H1 (cell line): ENCODE results near the gene SLC22A15. TPM values are rescaled to one million over a fixed set of nuclear protein-coding genes. Genes with fewer than 3 reads are reported as not detected.

Source experiments
- CTCF ChIA-PET: fragments of 300-600 bp; sonication (Branson Sonifier 250); formaldehyde crosslinking; loops from one replicate; lab custom pipeline; 2021; ENCODE audit not compliant: partially characterized antibody; lab: Charles Lee
- POLR2A ChIA-PET: fragments of 300-600 bp; sonication (Branson Sonifier 250); formaldehyde crosslinking; loops from one replicate; lab custom pipeline; 2021; ENCODE audit warnings: inconsistent platforms; ENCODE audit not compliant: partially characterized antibody; lab: Charles Lee
- DNase-seq, 2 experiments: peaks; one replicate each; pipeline versions ENCODE4 v3.0.0 to v3.0.0-alpha.2; 2010 to 2022; ENCODE audit warnings: low spot score in 2 of 2, low read depth in 1 of 2, mixed read lengths in 1 of 2
- FAIRE-seq: peaks from 2 replicates; lab custom pipeline; 2011; peaks lifted over from hg19 to GRCh38; lab: Jason Lieb, UNC
- H2AFZ ChIP-seq: 2 replicates; pipeline ENCODE4 v1.8.1; 2012; ENCODE audit warnings: low read length, inconsistent platforms
- H2AK5ac ChIP-seq: 2 replicates; pipeline ENCODE4 v1.6.1; 2013; ENCODE audit warnings: low read depth, low read length
- H2BK120ac ChIP-seq: replicated peaks from 2 replicates; pipeline ENCODE3; 2013; ENCODE audit warnings: low read depth, low read length, inconsistent platforms
- H2BK12ac ChIP-seq: 2 replicates; pipeline ENCODE4 v1.6.1; 2013; ENCODE audit warnings: low read depth, low read length
- H2BK15ac ChIP-seq: 2 replicates; pipeline ENCODE4 v1.6.1; 2013; ENCODE audit warnings: low read length
- H2BK20ac ChIP-seq: 2 replicates; pipeline ENCODE4 v1.6.1; 2013; ENCODE audit warnings: low read length
- H2BK5ac ChIP-seq: 2 replicates; pipeline ENCODE4 v1.6.1; 2013; ENCODE audit warnings: low read depth, low read length
- H3K14ac ChIP-seq: 2 replicates; pipeline ENCODE4 v1.6.1; 2013; ENCODE audit warnings: inconsistent platforms; ENCODE audit not compliant: insufficient read length
- H3K18ac ChIP-seq: 2 replicates; pipeline ENCODE4 v1.6.1; 2013; ENCODE audit warnings: low read length; ENCODE audit errors: extremely low read depth
- H3K23ac ChIP-seq: 2 replicates; pipeline ENCODE4 v1.6.1; 2013; ENCODE audit warnings: inconsistent platforms; ENCODE audit not compliant: insufficient read length
- H3K23me2 ChIP-seq: 2 replicates; pipeline ENCODE4 v1.6.1; 2013; ENCODE audit warnings: low read depth, low read length
- H3K27ac ChIP-seq: 2 replicates; pipeline ENCODE4 v1.6.1; 2011; ENCODE audit warnings: low read depth, low read length, inconsistent platforms
- H3K27me3 ChIP-seq, 4 experiments: replicated peaks in 1 of 4; 1 replicate in 1 of 4; 2 replicates in 3 of 4; pipeline versions ENCODE4 v1.6.1 to v1.8.1; 2011 to 2013; ENCODE audit warnings: low read length in 3 of 4, mild to moderate bottlenecking in 3 of 4, inconsistent platforms in 2 of 4, mixed read lengths in 2 of 4, moderate library complexity in 1 of 4; ENCODE audit not compliant: control insufficient read depth in 3 of 4, insufficient read depth in 3 of 4; ENCODE audit errors: extremely low read depth in 1 of 4
- H3K36me3 ChIP-seq, 4 experiments: 2 replicates each; pipeline versions ENCODE4 v1.6.1 to v1.8.1; 2011 to 2013; ENCODE audit warnings: mild to moderate bottlenecking in 4 of 4, low read length in 3 of 4, moderate library complexity in 2 of 4, control low read depth in 1 of 4, inconsistent platforms in 1 of 4; ENCODE audit not compliant: insufficient read depth in 4 of 4, control insufficient read depth in 2 of 4
- H3K4ac ChIP-seq: replicated peaks from 2 replicates; pipeline ENCODE3; 2013; ENCODE audit warnings: low read length, low read depth, mixed read lengths, inconsistent platforms; ENCODE audit not compliant: insufficient read length
- H3K4me1 ChIP-seq, 4 experiments: replicated peaks in 1 of 4; 1 replicate in 1 of 4; 2 replicates in 3 of 4; pipeline versions ENCODE4 v1.6.1 to v1.8.1; 2011 to 2013; ENCODE audit warnings: low read length in 3 of 4, inconsistent platforms in 2 of 4, mixed read lengths in 1 of 4; ENCODE audit not compliant: insufficient read depth in 4 of 4, control insufficient read depth in 3 of 4
- H3K4me2 ChIP-seq, 2 experiments: 2 replicates each; pipeline versions ENCODE4 v1.6.1 to v1.8.1; 2011 to 2013; ENCODE audit warnings: low read depth in 2 of 2, low read length in 2 of 2, control low read depth in 1 of 2, inconsistent platforms in 1 of 2, mild to moderate bottlenecking in 1 of 2; ENCODE audit not compliant: insufficient read depth in 1 of 2
- H3K4me3 ChIP-seq, 4 experiments: fragments of 200-600, 300-600 bp in 1 of 4; sonication (generic), shearing (Covaris generic), sonication (Bioruptor Twin) in 1 of 4; 2 replicates each; pipeline versions ENCODE4 v1.5.1 to v1.8.1; 2011 to 2016; ENCODE audit warnings: low read length in 4 of 4, low read depth in 3 of 4, control low read depth in 2 of 4, inconsistent platforms in 2 of 4, mild to moderate bottlenecking in 2 of 4, mixed read lengths in 1 of 4, moderate library complexity in 1 of 4; ENCODE audit not compliant: insufficient read depth in 2 of 4; ENCODE audit errors: extremely low read depth in 1 of 4
- H3K56ac ChIP-seq: replicated peaks from 2 replicates; pipeline ENCODE3; 2013; ENCODE audit warnings: low read depth, mild to moderate bottlenecking, mixed read lengths, low read length, inconsistent platforms; ENCODE audit not compliant: insufficient read length
- H3K79me1 ChIP-seq: 2 replicates; pipeline ENCODE4 v1.6.1; 2013; ENCODE audit warnings: low read depth, low read length, control low read depth
- H3K79me2 ChIP-seq, 2 experiments: 2 replicates each; pipeline versions ENCODE4 v1.6.1 to v1.8.1; 2012 to 2013; ENCODE audit warnings: low read length in 2 of 2, mild to moderate bottlenecking in 2 of 2, inconsistent platforms in 1 of 2; ENCODE audit not compliant: insufficient read depth in 2 of 2, control insufficient read depth in 1 of 2
- H3K9ac ChIP-seq, 4 experiments: replicated peaks in 1 of 4; 1 replicate in 1 of 4; 2 replicates in 3 of 4; pipeline versions ENCODE4 v1.6.1 to v1.8.1; 2011 to 2013; ENCODE audit warnings: low read depth in 3 of 4, low read length in 3 of 4, control low read depth in 2 of 4, mild to moderate bottlenecking in 2 of 4, moderate library complexity in 2 of 4, inconsistent platforms in 1 of 4; ENCODE audit errors: extremely low read depth in 1 of 4
- H3K9me3 ChIP-seq, 2 experiments: 2 replicates each; pipeline versions ENCODE4 v1.6.1 to v1.8.1; 2012 to 2013; ENCODE audit warnings: mild to moderate bottlenecking in 2 of 2, moderate library complexity in 2 of 2, control low read depth in 1 of 2, inconsistent platforms in 1 of 2, low read depth in 1 of 2, low read length in 1 of 2, mixed read lengths in 1 of 2; ENCODE audit not compliant: insufficient read depth in 2 of 2
- H4K20me1 ChIP-seq, 2 experiments: replicated peaks in 1 of 2; 2 replicates each; pipeline versions ENCODE3 to v1.8.1; 2011 to 2013; ENCODE audit warnings: inconsistent platforms in 2 of 2, low read length in 2 of 2, mild to moderate bottlenecking in 1 of 2; ENCODE audit not compliant: insufficient read depth in 2 of 2, control insufficient read depth in 1 of 2
- H4K5ac ChIP-seq: 2 replicates; pipeline ENCODE4 v1.6.1; 2013; ENCODE audit warnings: low read length, low read depth, mixed read lengths, inconsistent platforms; ENCODE audit not compliant: insufficient read length
- H4K8ac ChIP-seq: 2 replicates; pipeline ENCODE4 v1.8.0; 2013; ENCODE audit warnings: mild to moderate bottlenecking, moderate library complexity, low read length, inconsistent platforms; ENCODE audit not compliant: insufficient read depth; ENCODE audit errors: extremely low read depth
- H4K91ac ChIP-seq: replicated peaks from 2 replicates; pipeline ENCODE3; 2013; ENCODE audit warnings: low read length, mixed read lengths, inconsistent platforms; ENCODE audit not compliant: insufficient read length
- BACH1 ChIP-seq: IDR thresholded peaks from 2 replicates; pipeline ENCODE4 v1.6.1; 2012; ENCODE audit warnings: low read length, improper control_type of control experiment
- KDM5A ChIP-seq: fragments of 200-600 bp; IDR thresholded peaks from 2 replicates; pipeline ENCODE4 v1.7.1; 2012; ENCODE audit warnings: mild to moderate bottlenecking, low read length, inconsistent platforms, mixed read lengths
- RBBP5 ChIP-seq: IDR thresholded peaks from 2 replicates; pipeline ENCODE4 v1.7.1; 2012; ENCODE audit warnings: low read depth, mild to moderate bottlenecking, inconsistent platforms, low read length, moderate library complexity, borderline replicate concordance
- WGBS, 2 experiments: shearing (Covaris generic) in 1 of 2; methylation state at CpG; one replicate each; pipeline versions ENCODE4 v1.1.6 to v1.1.7; 2013 to 2015; ENCODE audit warnings: low lambda C conversion rate in 2 of 2, mixed read lengths in 2 of 2, inconsistent platforms in 1 of 2, low coverage in 1 of 2, missing lambda C conversion rate in 1 of 2; ENCODE audit not compliant: insufficient replicate concordance in 2 of 2, insufficient coverage in 1 of 2, insufficient read length in 1 of 2; ENCODE audit errors: extremely low coverage in 1 of 2, missing lambda C conversion rate in 1 of 2; 5-methylcytosine and 5-hydroxymethylcytosine counted together
- polyA plus RNA-seq, 7 experiments: library from polyadenylated mRNA; depleted of rRNA in 3 of 7; stranded (reverse) in 5 of 7; unstranded in 2 of 7; fragments of >200 nt in 5 of 7; fragments of 200-250 nt in 2 of 7; gene quantifications; 1 replicate in 5 of 7; 2 replicates in 1 of 7; 4 replicates in 1 of 7; pipeline versions ENCODE4 v1.2.1 to v1.2.3, GENCODE V29; 2011 to 2013; ENCODE audit warnings: missing spikeins in 2 of 7, mixed read lengths in 2 of 7
- total RNA-seq: library from RNA; stranded (reverse); fragmentation: NEBNext Ultra II Directional; extraction: Animal tissue kit (Norgen Biotek cat#: 25700); gene quantifications from 2 replicates; pipeline ENCODE4 v1.2.1, GENCODE V29; 2021

SLC22A15 gene
- total and polyA plus RNA-seq, 2 of the 8 experiments (the other 6 are each of a cell fraction or from before 2014, with no cell fraction given) = 3.2 to 3.3 TPM

- Histone ChIP-seq H4K91ac (no peak overlapping the region), H2AK5ac (no peak overlapping the region), H3K27me3 (no peaks in the 10 kb centered on the region), H2BK120ac (no peak overlapping the region), H3K18ac (no peak overlapping the region), H3K36me3 (no peaks in the 10 kb centered on the region), H3K9me3 (0 out of 4 replicates have a peak, but pooled peaks cover 0 to 4% of the 10 kb centered on the region in 2 experiments), H3K56ac (no peak overlapping the region), H3K27ac (no peak overlapping the region), H3K4me2 (no peak overlapping the region), H2AFZ (no peak overlapping the region), H4K8ac (no peak overlapping the region), H3K79me1 (no peaks in the 10 kb centered on the region), H3K79me2 (no peaks in the 10 kb centered on the region), H4K5ac (no peak overlapping the region), H2BK12ac (no peak overlapping the region), H2BK15ac (no peak overlapping the region), H3K4me1 (no peaks in the 10 kb centered on the region), H2BK5ac (no peak overlapping the region), H3K14ac (no peak overlapping the region), H4K20me1 (no peaks in the 10 kb centered on the region), H3K23me2 (no peaks in the 10 kb centered on the region), H3K9ac (no peak overlapping the region), H3K23ac (no peak overlapping the region), H3K4me3 (no peak overlapping the region), H2BK20ac (no peak overlapping the region), H3K4ac (no peak overlapping the region)
- DNase-seq (no peak), FAIRE-seq (no peak)
- TF ChIP-seq KDM5A (no peak), BACH1 (no peak), RBBP5 (no peak)
- ChIA-PET POLR2A (no interaction called here), CTCF (interaction anchor here (0.6 to 1.1 kb wide), 2 partner anchors 8 to 13 kb away, joined by 3 to 4 read pairs; no protein-coding TSS in a partner anchor)
- whole genome bisulfite sequencing, 2 experiments = 88% methylated on average over 4 of the region's 4 CpGs; no CpG with 5 or more reads in 1 of the 2 experiments
These were observed 123.1 kb downstream of the SLC22A15 start for GRCh38 chr1:116099379-116099778.
